ENCODE measurements around the gene GLIPR2. TPM values are rescaled to one million over a fixed set of nuclear protein-coding genes. Genes with fewer than 3 reads are reported as not detected.

GLIPR2 gene
- total and polyA plus RNA-seq, 4 donors: 17.4 to 112 (median 75.8) TPM

DNA sequence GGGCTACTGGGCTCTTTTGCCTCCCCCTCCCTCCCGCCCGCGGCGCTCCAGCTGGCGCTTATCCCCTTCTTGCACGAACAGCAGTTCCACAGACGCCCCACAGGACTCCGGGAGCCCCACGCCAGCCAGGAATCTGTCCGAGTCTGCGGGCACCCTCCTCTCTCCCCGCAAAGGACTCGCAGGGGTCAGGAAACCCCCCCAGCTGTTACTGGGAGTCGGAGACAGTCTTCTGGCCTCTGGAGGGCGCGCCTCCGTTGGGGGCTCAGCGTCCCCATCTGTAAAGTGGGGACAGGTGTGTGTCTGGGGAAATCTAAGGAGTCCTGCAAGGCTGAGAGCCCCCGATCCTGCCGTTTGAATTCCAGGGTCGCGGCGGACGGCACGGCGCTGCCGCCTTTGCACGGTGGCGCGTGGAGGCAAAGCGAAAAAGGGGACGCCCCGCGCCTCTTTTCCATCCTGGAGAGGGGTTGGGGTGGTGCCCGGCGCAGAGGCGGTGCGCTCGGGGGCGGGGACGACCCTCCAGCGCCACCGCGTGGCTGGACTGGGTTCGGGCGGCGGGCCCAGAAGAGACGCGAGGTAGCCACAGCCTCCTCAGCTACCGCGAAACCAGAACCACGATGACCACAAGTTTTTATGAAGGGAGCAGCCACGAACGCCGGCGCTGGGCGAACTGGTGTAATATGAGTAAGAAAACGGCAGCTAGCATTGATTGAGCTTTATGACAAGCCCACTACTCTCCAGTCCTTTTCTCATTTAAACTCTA is 29.8 kb downstream of the GLIPR2 start:
- H3K4me3 ChIP-seq: peak overlapping the region; percentile 30
- peaks cover 0 to 18% (median 9%) of the 10 kb centered on the region in 5 donors for H3K4me1 ChIP-seq (ENCODE audit: control insufficient read depth in 5 of 5, insufficient read depth in 5 of 5, low read length in 5 of 5)
- H3K9ac ChIP-seq (ENCODE audit: insufficient read depth in 1 of 2, low read length in 2 of 2): peak overlapping the region in 1 of 2 donors; percentile 59
- peak; percentile 93 for TF ChIP-seq CTCF (IDR thresholded peaks at IDR 0.05; ENCODE audit: control extremely low read depth, extremely low read depth)
- no peaks in the 10 kb centered on the region for H3K9me3 ChIP-seq (ENCODE audit: control insufficient read depth in 4 of 4, insufficient read depth in 3 of 4, low read length in 3 of 4)
- H3K27me3 ChIP-seq (ENCODE audit: control insufficient read depth in 3 of 3, insufficient read depth in 3 of 3, low read length in 2 of 3): no peaks in the 10 kb centered on the region
- ATAC-seq (ENCODE audit: insufficient read depth, low FRiP score) (peak; percentile 93), DNase-seq (peak; percentile 79 to 84 (median 80))
- H3K36me3 ChIP-seq (ENCODE audit: control insufficient read depth in 4 of 4, insufficient read depth in 4 of 4, low read length in 4 of 4): peaks cover 0 to 2% (median 0%) of the 10 kb centered on the region in 4 donors
- 6 to 9% methylated on average over 39 to 58 of the region's 58 CpGs for WGBS, 2 donors
- H3K27ac ChIP-seq (ENCODE audit: low read depth in 1 of 2, low read length in 1 of 2): peak overlapping the region in 1 of 2 donors; percentile 41

- DNase-seq (no peak), ATAC-seq (ENCODE audit: insufficient read depth, low FRiP score) (no peak)
- Histone ChIP-seq H3K36me3 (ENCODE audit: control insufficient read depth in 4 of 4, insufficient read depth in 4 of 4, low read length in 4 of 4) (no peaks in the 10 kb centered on the region), H3K27ac (ENCODE audit: low read depth in 1 of 2, low read length in 1 of 2) (no peak within 1 kb of the TSS), H3K9me3 (ENCODE audit: control insufficient read depth in 4 of 4, insufficient read depth in 3 of 4, low read length in 3 of 4) (no peaks in the 10 kb centered on the region), H3K27me3 (ENCODE audit: control insufficient read depth in 3 of 3, insufficient read depth in 3 of 3, low read length in 2 of 3) (no peaks in the 10 kb centered on the region), H3K4me1 (ENCODE audit: control insufficient read depth in 5 of 5, insufficient read depth in 5 of 5, low read length in 5 of 5) (no peaks in the 10 kb centered on the region), H3K9ac (ENCODE audit: insufficient read depth in 1 of 2, low read length in 2 of 2) (no peak within 1 kb of the TSS), H3K4me3 (no peak within 1 kb of the TSS)
- TF ChIP-seq CTCF (IDR thresholded peaks at IDR 0.05; ENCODE audit: control extremely low read depth, extremely low read depth): no peak
- 88 to 90% methylated on average over 6 of the region's 6 CpGs for WGBS, 2 donors
Measured at GRCh38 chr9:36169166-36169565, 32.6 kb downstream of the GLIPR2 start, which contains the start of gene CCIN. TSS of gene CCIN (plus strand) at chr9:36169388. CDS start at chr9:36169503, 115 bp downstream.

GRCh38 chr9:36169708-36170107 is 33.2 kb downstream of the GLIPR2 start:
- Histone ChIP-seq H3K27me3 (ENCODE audit: control insufficient read depth in 3 of 3, insufficient read depth in 3 of 3, low read length in 2 of 3) (no peaks in the 10 kb centered on the region), H3K27ac (ENCODE audit: low read depth in 1 of 2, low read length in 1 of 2) (no peak overlapping the region), H3K4me1 (ENCODE audit: control insufficient read depth in 5 of 5, insufficient read depth in 5 of 5, low read length in 5 of 5) (no peaks in the 10 kb centered on the region), H3K9ac (ENCODE audit: insufficient read depth in 1 of 2, low read length in 2 of 2) (no peak overlapping the region), H3K36me3 (ENCODE audit: control insufficient read depth in 4 of 4, insufficient read depth in 4 of 4, low read length in 4 of 4) (no peaks in the 10 kb centered on the region), H3K4me3 (no peak overlapping the region), H3K9me3 (ENCODE audit: control insufficient read depth in 4 of 4, insufficient read depth in 3 of 4, low read length in 3 of 4) (no peaks in the 10 kb centered on the region)
- no peak for TF ChIP-seq CTCF (IDR thresholded peaks at IDR 0.05; ENCODE audit: control extremely low read depth, extremely low read depth)
- DNase-seq (no peak), ATAC-seq (ENCODE audit: insufficient read depth, low FRiP score) (no peak)
- WGBS, 2 donors: 70 to 84% methylated on average over 17 of the region's 17 CpGs
